ENCODE data around the gene FAP. TPM values are rescaled to one million over a fixed set of nuclear protein-coding genes. Genes with fewer than 3 reads are reported as not detected.

The FAP gene
- total RNA-seq, 1 donor from 2014 or later: not detected

- Mint-ChIP-seq H3K4me1 (ENCODE audit: low read depth) (no peaks in the 10 kb centered on the region), H3K4me3 (ENCODE audit: low read depth) (no peak overlapping the region), H3K36me3 (ENCODE audit: insufficient read depth) (no peaks in the 10 kb centered on the region), H3K27me3 (peaks cover 3% of the 10 kb centered on the region), H3K9me3 (ENCODE audit: low read depth) (no peaks in the 10 kb centered on the region), H3K27ac (no peak overlapping the region)
- TF ChIP-seq CTCF (IDR thresholded peaks at IDR 0.05; ENCODE audit: unreplicated experiment): no peak
- DNase-seq (ENCODE audit: low spot score, unreplicated experiment): no peak
Measured at GRCh38 chr2:162267996-162268395, 24.8 kb upstream of the FAP start.

- Mint-ChIP-seq H3K36me3 (ENCODE audit: insufficient read depth) (no peaks in the 10 kb centered on the region), H3K27ac (no peak overlapping the region), H3K9me3 (ENCODE audit: low read depth) (no peaks in the 10 kb centered on the region), H3K4me3 (ENCODE audit: low read depth) (no peak overlapping the region), H3K27me3 (peaks cover 3% of the 10 kb centered on the region), H3K4me1 (ENCODE audit: low read depth) (no peaks in the 10 kb centered on the region)
- TF ChIP-seq CTCF (IDR thresholded peaks at IDR 0.05; ENCODE audit: unreplicated experiment): no peak
- DNase-seq (ENCODE audit: low spot score, unreplicated experiment): no peak
Measured at GRCh38 chr2:162267496-162267895, 24.3 kb upstream of the FAP start.

GRCh38 chr2:162266460-162266760 is 23.2 kb upstream of the FAP start:
- no peak for DNase-seq (ENCODE audit: low spot score, unreplicated experiment)
- TF ChIP-seq CTCF (IDR thresholded peaks at IDR 0.05; ENCODE audit: unreplicated experiment): no peak
- Mint-ChIP-seq H3K27ac (no peak overlapping the region), H3K36me3 (ENCODE audit: insufficient read depth) (no peaks in the 10 kb centered on the region), H3K4me1 (ENCODE audit: low read depth) (no peaks in the 10 kb centered on the region), H3K9me3 (ENCODE audit: low read depth) (no peaks in the 10 kb centered on the region), H3K4me3 (ENCODE audit: low read depth) (no peak overlapping the region), H3K27me3 (peaks cover 3% of the 10 kb centered on the region)

- no peak overlapping the region for H3K27ac Mint-ChIP-seq
- peaks cover 3% of the 10 kb centered on the region for H3K27me3 Mint-ChIP-seq
- no peaks in the 10 kb centered on the region for H3K9me3 Mint-ChIP-seq (ENCODE audit: low read depth)
- no peaks in the 10 kb centered on the region for H3K4me1 Mint-ChIP-seq (ENCODE audit: low read depth)
- no peak for DNase-seq (ENCODE audit: low spot score, unreplicated experiment)
- no peak for TF ChIP-seq CTCF (IDR thresholded peaks at IDR 0.05; ENCODE audit: unreplicated experiment)
- H3K4me3 Mint-ChIP-seq (ENCODE audit: low read depth): no peak overlapping the region
- H3K36me3 Mint-ChIP-seq (ENCODE audit: insufficient read depth): no peaks in the 10 kb centered on the region
Measured at GRCh38 chr2:162265666-162266459, 22.6 kb upstream of the FAP start.

- no peak for TF ChIP-seq CTCF (IDR thresholded peaks at IDR 0.05; ENCODE audit: unreplicated experiment)
- Mint-ChIP-seq H3K27me3 (no peaks in the 10 kb centered on the region), H3K27ac (no peak overlapping the region), H3K4me1 (ENCODE audit: low read depth) (no peaks in the 10 kb centered on the region), H3K9me3 (ENCODE audit: low read depth) (no peaks in the 10 kb centered on the region), H3K36me3 (ENCODE audit: insufficient read depth) (no peaks in the 10 kb centered on the region), H3K4me3 (ENCODE audit: low read depth) (no peak overlapping the region)
- DNase-seq (ENCODE audit: low spot score, unreplicated experiment): no peak
Measured at GRCh38 chr2:162261032-162261945, 18.0 kb upstream of the FAP start.

All from progenitor cell of endocrine pancreas (in vitro differentiated cells).